Measurements from ENCODE around the gene ALG6.

ALG6 gene

DNA sequence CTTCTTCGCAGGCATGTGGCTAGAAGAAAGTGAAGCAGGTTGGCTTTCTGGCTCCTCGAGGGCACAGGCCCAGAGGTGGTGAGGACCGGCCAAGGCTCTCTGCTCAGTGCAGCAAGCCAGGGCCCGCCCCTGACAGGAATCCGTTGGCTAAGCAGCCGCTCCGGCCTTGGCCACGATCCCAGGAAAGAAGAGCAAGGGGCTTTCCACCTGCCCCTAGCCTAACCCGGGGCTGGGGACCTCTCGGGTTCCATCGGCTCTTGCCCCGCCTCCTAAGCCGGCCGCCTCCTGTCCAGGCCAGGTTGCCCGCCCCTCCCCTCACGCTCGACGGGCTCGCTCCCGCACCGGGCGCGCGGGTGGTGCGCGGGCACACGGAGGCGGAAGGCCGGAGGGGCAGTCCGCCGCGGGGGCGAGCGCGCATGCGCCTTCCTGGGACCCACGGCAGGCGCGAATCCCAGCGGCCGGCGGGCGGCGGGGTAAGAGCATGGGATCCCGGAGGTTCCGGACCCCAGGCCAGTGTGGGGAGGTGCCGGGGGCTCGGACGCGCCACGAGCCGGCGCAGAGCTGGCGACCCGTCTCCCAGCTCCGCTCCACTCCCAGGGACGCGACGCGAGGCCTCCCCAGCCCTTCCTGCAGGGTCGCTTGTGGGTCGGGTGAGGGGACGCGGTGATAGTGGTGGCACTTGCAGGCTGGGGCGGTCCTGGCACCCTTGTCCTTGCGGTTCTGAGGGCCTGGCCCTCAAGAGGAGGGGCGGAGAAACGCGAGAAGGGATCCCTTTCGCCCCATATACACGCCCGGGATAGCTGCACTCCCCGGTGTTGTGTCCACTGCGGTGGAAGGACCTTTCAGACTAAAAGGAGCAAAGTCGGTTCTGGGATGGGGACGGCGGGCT, at the start of gene ALG6:
TSS of gene ALG6 (plus strand) at position 413 of the 889 bp plus-strand sequence. CDS start 3,351 bp downstream, outside the sequence.
- Histone ChIP-seq H3K36me3 (peaks cover 14% of the 10 kb centered on the region), H4K20me1 (no peaks in the 10 kb centered on the region)

DNA sequence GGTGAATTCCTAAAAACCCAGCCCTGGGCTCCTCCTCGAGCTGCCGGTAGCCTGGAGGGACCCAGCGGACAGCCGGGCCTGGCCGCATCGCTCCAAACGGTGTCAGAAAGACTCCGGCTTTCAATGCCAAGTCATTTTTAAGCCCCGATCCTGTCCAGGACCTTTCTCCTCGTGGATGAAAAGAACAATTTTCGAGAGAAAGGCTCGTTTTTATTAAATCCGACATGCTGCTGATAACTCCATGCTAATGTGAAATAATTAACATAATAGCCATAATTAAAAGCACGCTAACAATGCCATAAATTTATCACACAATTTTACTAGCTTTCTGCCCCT, 49.6 kb upstream of the ALG6 start:
- Histone ChIP-seq H3K4me2 (peak overlapping the region; percentile 67), H3K36me3 (no peaks in the 10 kb centered on the region), H3K4me1 (no peaks in the 10 kb centered on the region), H3K27ac (no peak overlapping the region), H3K9me3 (peaks cover 66% of the 10 kb centered on the region), H3K27me3 (peaks cover 77% of the 10 kb centered on the region), H3K9ac (no peak overlapping the region), H3K4me3 (peak overlapping the region; percentile 60), H4K20me1 (peaks cover 42% of the 10 kb centered on the region)
- TF ChIP-seq Cebpa-rat (IDR thresholded peaks at IDR 0.05) = no peak

More for the DNA sequence above, at the start of gene ALG6:
- peak within 1 kb of the TSS; percentile 89 for H3K27ac ChIP-seq
- H3K4me1 ChIP-seq = peaks cover 19% of the 10 kb centered on the region
- TF ChIP-seq Cebpa-rat (IDR thresholded peaks at IDR 0.05) = no peak
- no peaks in the 10 kb centered on the region for H3K9me3 ChIP-seq
- H3K27me3 ChIP-seq = no peaks in the 10 kb centered on the region
- H3K4me2 ChIP-seq = peak within 1 kb of the TSS; percentile 87
- peak within 1 kb of the TSS; percentile 92 for H3K4me3 ChIP-seq
- H3K9ac ChIP-seq = peak within 1 kb of the TSS; percentile 91

DNA sequence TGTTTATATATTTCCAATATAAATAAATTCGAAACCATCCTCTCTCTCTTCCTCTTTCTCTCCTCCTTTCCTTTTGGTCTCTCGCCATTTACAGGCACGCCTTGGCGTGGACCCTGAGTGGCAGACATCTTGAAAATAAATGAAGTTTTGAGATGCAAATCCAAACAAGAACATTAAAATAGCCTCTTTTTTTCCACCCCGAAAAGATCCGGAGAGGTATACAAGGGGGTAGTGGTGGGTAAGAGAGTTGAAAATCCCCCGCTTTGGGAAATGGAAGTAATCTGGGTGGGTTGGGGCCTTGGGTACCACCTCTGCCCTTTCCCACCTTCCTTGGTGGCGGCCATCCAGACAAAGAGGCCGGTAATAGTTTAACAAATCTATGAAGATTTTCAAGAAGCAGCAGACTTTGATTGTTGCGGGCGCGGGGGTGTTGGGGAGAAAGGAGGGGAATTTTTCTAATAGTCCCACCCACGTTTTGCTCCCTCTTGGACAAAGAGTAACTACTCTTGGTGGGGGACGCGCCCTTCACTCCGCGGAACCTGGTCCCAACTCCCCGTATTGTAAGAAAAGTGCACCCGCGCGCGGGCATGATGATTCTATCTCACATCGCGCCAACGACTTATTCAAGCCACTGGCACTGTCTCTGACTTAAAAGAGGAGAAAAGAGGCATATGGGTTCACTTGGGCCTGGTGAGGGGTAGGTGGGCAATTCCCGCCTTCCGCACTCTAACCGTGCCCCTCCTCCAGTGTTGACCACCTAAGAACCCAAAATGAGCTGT, 49.0 kb upstream of the ALG6 start:
- TF ChIP-seq Cebpa-rat (IDR thresholded peaks at IDR 0.05) = no peak
- no peak overlapping the region for H3K9ac ChIP-seq
- no peaks in the 10 kb centered on the region for H3K4me1 ChIP-seq
- H3K4me3 ChIP-seq = no peak overlapping the region
- H3K4me2 ChIP-seq = no peak overlapping the region
- peaks cover 46% of the 10 kb centered on the region for H4K20me1 ChIP-seq
- H3K9me3 ChIP-seq = peaks cover 72% of the 10 kb centered on the region
- H3K27ac ChIP-seq = no peak overlapping the region
- peaks cover 83% of the 10 kb centered on the region for H3K27me3 ChIP-seq
- no peaks in the 10 kb centered on the region for H3K36me3 ChIP-seq

DNA sequence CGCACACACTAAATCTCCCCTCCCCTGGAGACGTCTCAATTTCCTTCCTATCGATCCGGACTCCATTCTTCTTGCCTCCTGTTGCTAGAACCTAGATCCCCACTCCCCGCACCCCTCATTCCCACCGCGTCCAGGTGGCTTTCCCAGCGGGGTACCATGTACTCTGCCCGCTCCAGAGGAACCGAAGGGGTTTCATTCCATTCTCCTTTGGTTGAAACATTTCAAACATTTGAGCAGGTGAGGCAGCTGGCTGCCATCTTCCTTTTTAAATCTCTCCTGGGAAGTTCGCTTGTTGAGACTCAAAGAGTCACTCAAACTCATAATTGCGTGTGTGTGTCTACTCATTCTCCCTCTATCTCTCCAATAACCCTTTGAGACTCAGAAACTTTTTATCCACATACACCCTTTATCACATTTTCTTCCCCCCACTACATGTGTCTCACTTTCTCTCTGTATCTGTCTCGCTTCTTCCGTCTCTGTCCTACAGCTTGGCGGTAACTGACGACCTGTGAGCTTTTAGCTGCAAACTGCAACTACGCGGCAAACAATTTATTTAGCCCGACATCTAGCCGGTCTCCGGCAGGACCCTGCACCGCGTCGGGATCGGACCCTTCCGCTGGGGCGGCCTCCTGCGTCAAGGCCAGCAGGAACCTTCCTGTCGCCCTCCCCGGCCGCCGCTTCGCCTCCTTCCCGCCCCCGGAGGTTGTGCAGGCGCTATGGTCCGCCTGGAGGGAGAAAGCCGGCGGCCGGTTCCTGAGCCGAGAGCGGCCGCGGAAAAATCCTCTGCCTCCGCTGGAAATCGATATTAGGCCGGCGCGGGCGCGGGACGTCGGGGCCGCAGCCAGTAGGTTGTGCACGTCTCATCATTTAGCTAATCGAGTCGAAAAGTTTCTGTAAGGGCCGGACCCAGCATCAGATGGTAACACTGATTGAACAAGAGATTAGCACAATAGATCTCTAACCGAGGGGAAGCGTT, 48.1 kb upstream of the ALG6 start:
- Histone ChIP-seq H3K9ac (no peak overlapping the region), H3K9me3 (peaks cover 82% of the 10 kb centered on the region), H4K20me1 (peaks cover 56% of the 10 kb centered on the region), H3K27me3 (peaks cover 93% of the 10 kb centered on the region), H3K4me2 (no peak overlapping the region), H3K4me1 (no peaks in the 10 kb centered on the region), H3K27ac (no peak overlapping the region), H3K4me3 (peak overlapping the region; percentile 29; the same call in 1 of the 2 replicates), H3K36me3 (no peaks in the 10 kb centered on the region)
- TF ChIP-seq Cebpa-rat (IDR thresholded peaks at IDR 0.05) = no peak

DNA sequence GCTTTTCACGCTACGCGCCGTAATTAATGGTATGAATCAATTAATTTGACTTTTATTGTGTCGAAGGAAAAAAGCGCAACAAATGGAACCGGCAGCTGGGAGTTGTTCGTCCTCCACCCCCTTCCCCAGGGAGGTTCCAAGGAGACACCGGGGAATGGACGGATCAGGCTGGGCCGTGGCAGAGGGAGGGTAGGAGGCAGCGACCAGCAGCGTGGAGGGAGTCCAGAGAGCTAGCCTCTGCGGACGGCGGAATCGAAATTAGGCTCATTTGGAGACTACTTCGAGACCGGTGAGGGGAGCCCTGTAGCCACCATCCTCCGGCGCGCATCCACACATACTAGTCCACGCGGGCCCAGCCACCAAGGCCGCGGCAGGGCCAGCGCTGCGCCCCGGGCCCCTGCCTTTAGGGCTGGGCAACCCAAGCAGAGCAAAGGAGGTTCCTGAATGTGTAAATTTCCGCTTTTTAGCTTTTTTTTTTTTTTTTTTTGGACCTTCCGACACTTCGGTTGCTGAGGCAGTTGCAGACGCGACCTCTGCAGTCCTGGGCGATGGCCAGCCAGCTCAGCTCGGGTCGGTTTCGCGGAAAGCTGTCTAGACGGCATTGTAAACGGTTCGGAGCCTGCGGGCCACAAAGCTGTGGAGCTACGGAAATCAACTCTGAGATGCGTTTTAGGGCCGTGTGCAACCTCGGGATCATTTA, 47.3 kb upstream of the ALG6 start:
- Histone ChIP-seq H3K9ac (no peak overlapping the region), H4K20me1 (peaks cover 59% of the 10 kb centered on the region)

DNA sequence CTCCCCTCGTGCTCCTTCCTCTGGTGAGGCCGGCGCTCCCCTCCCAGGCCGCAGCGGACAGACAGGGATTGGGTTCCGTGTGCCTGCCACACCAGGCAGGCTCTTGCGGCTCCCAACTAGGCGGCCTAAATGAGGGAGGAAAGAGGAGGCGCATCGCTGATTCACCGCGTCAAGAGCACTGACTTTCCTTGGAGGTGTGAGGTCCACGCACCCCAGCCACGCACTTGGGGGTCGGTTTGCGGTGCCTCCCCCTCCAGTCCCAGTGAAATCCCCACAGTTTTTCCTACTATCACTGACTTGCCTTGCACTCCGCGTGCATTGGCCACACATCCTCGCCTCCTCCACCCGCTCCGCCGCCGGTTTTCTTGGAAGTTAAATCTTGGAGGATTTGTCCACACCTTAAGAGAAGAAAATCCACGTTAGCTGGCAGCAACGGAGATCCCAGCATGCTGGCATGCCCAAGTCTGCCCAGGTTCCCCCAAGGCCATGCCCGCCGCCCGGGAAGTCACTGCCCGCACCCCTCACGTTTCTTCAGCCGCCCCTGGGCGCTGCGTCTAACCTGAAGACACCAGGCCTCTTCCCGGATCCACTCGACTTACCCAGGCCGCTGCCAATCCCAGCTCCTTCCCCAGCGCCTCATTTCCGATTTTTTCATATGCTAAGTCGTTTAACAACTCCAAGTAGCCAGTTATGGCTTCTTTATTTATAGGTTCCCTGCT, 46.2 kb upstream of the ALG6 start:
- H3K4me2 ChIP-seq = no peak overlapping the region

More for the DNA sequence above, 47.3 kb upstream of the ALG6 start:
- H3K27me3 ChIP-seq = peaks cover 99% of the 10 kb centered on the region
- H3K27ac ChIP-seq = no peak overlapping the region
- H3K9me3 ChIP-seq = peaks cover 85% of the 10 kb centered on the region
- H3K4me3 ChIP-seq = peak overlapping the region; percentile 29; the same call in 1 of the 2 replicates
- H3K4me2 ChIP-seq = no peak overlapping the region
- TF ChIP-seq Cebpa-rat (IDR thresholded peaks at IDR 0.05) = no peak
- no peaks in the 10 kb centered on the region for H3K36me3 ChIP-seq
- H3K4me1 ChIP-seq = no peaks in the 10 kb centered on the region

DNA sequence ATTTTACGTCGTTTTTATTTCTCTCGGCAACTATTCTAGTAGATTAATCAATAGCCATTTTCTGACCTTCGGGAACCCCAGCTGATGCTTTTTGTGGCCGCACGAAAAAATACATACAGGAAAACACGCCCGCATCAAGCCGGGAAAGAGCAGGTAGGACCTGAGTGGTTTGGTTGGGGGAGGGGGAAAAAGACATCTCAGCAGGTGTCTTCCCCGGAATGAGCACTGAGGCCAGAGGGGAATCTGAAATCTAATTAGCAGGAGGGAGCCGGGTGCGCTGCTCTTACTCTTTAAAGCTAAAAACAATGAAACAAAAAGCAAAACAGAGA, 45.7 kb upstream of the ALG6 start:
- Histone ChIP-seq H3K4me3 (0 out of 2 replicates have a peak overlapping the region, but pooled peaks have one; percentile 28), H3K27ac (no peak overlapping the region), H3K9me3 (peaks cover 77% of the 10 kb centered on the region), H3K4me1 (no peaks in the 10 kb centered on the region), H3K4me2 (peak overlapping the region; percentile 30; the same call in 1 of the 2 replicates), H3K27me3 (peaks cover 100% of the 10 kb centered on the region), H3K36me3 (no peaks in the 10 kb centered on the region), H4K20me1 (peaks cover 68% of the 10 kb centered on the region), H3K9ac (no peak overlapping the region)
- TF ChIP-seq Cebpa-rat (IDR thresholded peaks at IDR 0.05) = no peak

More for the DNA sequence above, 46.2 kb upstream of the ALG6 start:
- no peaks in the 10 kb centered on the region for H3K4me1 ChIP-seq
- no peak overlapping the region for H3K27ac ChIP-seq
- H3K4me3 ChIP-seq = peak overlapping the region; percentile 28; the same call in 1 of the 2 replicates
- no peak overlapping the region for H3K9ac ChIP-seq
- H3K27me3 ChIP-seq = peaks cover 100% of the 10 kb centered on the region
- H4K20me1 ChIP-seq = peaks cover 66% of the 10 kb centered on the region
- H3K9me3 ChIP-seq = peaks cover 83% of the 10 kb centered on the region
- no peaks in the 10 kb centered on the region for H3K36me3 ChIP-seq
- no peak for TF ChIP-seq Cebpa-rat (IDR thresholded peaks at IDR 0.05)

Measured in BLaER1 (cell line).